ENCODE results near the gene TIMP3. TPM values are rescaled to one million over a fixed set of nuclear protein-coding genes. Genes with fewer than 3 reads are reported as not detected.

Gene TIMP3
- total RNA-seq, 4 donors from 2014 or later, result 560 to 818 (median 738) TPM

- Histone ChIP-seq H3K4me1 (peaks cover 0 to 12% (median 6%) of the 10 kb centered on the region in 3 donors), H3K27ac (no peak overlapping the region), H3K9me3 (no peaks in the 10 kb centered on the region), H3K27me3 (no peaks in the 10 kb centered on the region), H3K4me3 (no peak overlapping the region), H3K36me3 (no peaks in the 10 kb centered on the region)
- ATAC-seq, result no peak
- 100% methylated on average over 1 of the region's 4 CpGs; no CpG with 5 or more reads in 1 of the 2 donors for WGBS, 2 donors (ENCODE audit: low coverage in 1 of 2)
- TF ChIP-seq EP300 (IDR thresholded peaks at IDR 0.05), result no peak
- no peak for TF ChIP-seq POLR2AphosphoS5 (IDR thresholded peaks at IDR 0.05)
- TF ChIP-seq POLR2A (IDR thresholded peaks at IDR 0.05), result no peak
- TF ChIP-seq CTCF (IDR thresholded peaks at IDR 0.05), result no peak
These were observed 25.1 kb upstream of the TIMP3 start for GRCh38 chr22:32776397-32776796.

- 69 to 100% methylated on average over 1 to 3 of the region's 7 CpGs for WGBS, 2 donors (ENCODE audit: low coverage in 1 of 2)
- ATAC-seq, result no peak
- peaks cover 0 to 15% (median 6%) of the 10 kb centered on the region in 3 donors for H3K4me1 ChIP-seq
These were observed 24.7 kb upstream of the TIMP3 start for GRCh38 chr22:32776802-32777201.

GRCh38 chr22:32777987-32778386 is 23.5 kb upstream of the TIMP3 start:
- Histone ChIP-seq H3K9me3 (no peaks in the 10 kb centered on the region), H3K4me1 (peaks cover 0 to 15% (median 6%) of the 10 kb centered on the region in 3 donors), H3K27me3 (no peaks in the 10 kb centered on the region), H3K27ac (no peak overlapping the region), H3K4me3 (no peak overlapping the region), H3K36me3 (no peaks in the 10 kb centered on the region)
- TF ChIP-seq EP300 (IDR thresholded peaks at IDR 0.05), result no peak
- no peak for TF ChIP-seq POLR2AphosphoS5 (IDR thresholded peaks at IDR 0.05)
- no peak for TF ChIP-seq CTCF (IDR thresholded peaks at IDR 0.05)
- no peak for TF ChIP-seq POLR2A (IDR thresholded peaks at IDR 0.05)
- WGBS, 2 donors (ENCODE audit: low coverage in 1 of 2), result 83 to 92% methylated on average over 1 to 4 of the region's 4 CpGs
- no peak for ATAC-seq

More at GRCh38 chr22:32776802-32777201, 24.7 kb upstream of the TIMP3 start:
- Histone ChIP-seq H3K27ac (no peak overlapping the region), H3K27me3 (no peaks in the 10 kb centered on the region), H3K36me3 (no peaks in the 10 kb centered on the region), H3K4me3 (no peak overlapping the region), H3K9me3 (no peaks in the 10 kb centered on the region)
- TF ChIP-seq POLR2AphosphoS5 (IDR thresholded peaks at IDR 0.05) (no peak), EP300 (IDR thresholded peaks at IDR 0.05) (no peak), CTCF (IDR thresholded peaks at IDR 0.05) (no peak), POLR2A (IDR thresholded peaks at IDR 0.05) (no peak)

GRCh38 chr22:32780726-32781310 is 20.7 kb upstream of the TIMP3 start:
- Histone ChIP-seq H3K36me3 (no peaks in the 10 kb centered on the region), H3K4me3 (no peak overlapping the region), H3K27ac (peak overlapping the region in 3 of 4 donors; percentile 43 to 62 (median 51)), H3K27me3 (no peaks in the 10 kb centered on the region), H3K4me1 (peaks cover 0 to 15% (median 6%) of the 10 kb centered on the region in 3 donors), H3K9me3 (no peaks in the 10 kb centered on the region)
- TF ChIP-seq CTCF (IDR thresholded peaks at IDR 0.05) (no peak), POLR2AphosphoS5 (IDR thresholded peaks at IDR 0.05) (no peak), EP300 (IDR thresholded peaks at IDR 0.05) (no peak), POLR2A (IDR thresholded peaks at IDR 0.05) (no peak)
- 83 to 95% methylated on average over 2 of the region's 2 CpGs for WGBS, 2 donors (ENCODE audit: low coverage in 1 of 2)
- ATAC-seq, result no peak

- WGBS, 2 donors (ENCODE audit: low coverage in 1 of 2), result 33 to 75% methylated on average over 1 of the region's 1 CpG
- Histone ChIP-seq H3K4me1 (peaks cover 0 to 15% (median 6%) of the 10 kb centered on the region in 3 donors), H3K4me3 (no peak overlapping the region), H3K36me3 (no peaks in the 10 kb centered on the region), H3K27ac (peak overlapping the region in 3 of 4 donors; percentile 29 to 62 (median 51)), H3K9me3 (no peaks in the 10 kb centered on the region), H3K27me3 (no peaks in the 10 kb centered on the region)
- peak; percentile 73 for ATAC-seq
- TF ChIP-seq EP300 (IDR thresholded peaks at IDR 0.05) (no peak), CTCF (IDR thresholded peaks at IDR 0.05) (no peak), POLR2AphosphoS5 (IDR thresholded peaks at IDR 0.05) (no peak), POLR2A (IDR thresholded peaks at IDR 0.05) (no peak)
These were observed 19.8 kb upstream of the TIMP3 start for GRCh38 chr22:32781695-32782094.

Data from gastroesophageal sphincter (tissue), 4 donors.